GM12891 (cell line): Measurements from ENCODE around the gene NR2C2.

Source experiments
- POLR2AphosphoS5 ChIP-seq: IDR thresholded peaks from 2 replicates; pipeline ENCODE4 v1.6.1; 2011; ENCODE audit warnings: low read depth, low read length, control low read depth
- SPI1 ChIP-seq: IDR thresholded peaks from 2 replicates; pipeline ENCODE4 v1.6.1; 2011; ENCODE audit warnings: low read depth, low read length, control low read depth

DNA sequence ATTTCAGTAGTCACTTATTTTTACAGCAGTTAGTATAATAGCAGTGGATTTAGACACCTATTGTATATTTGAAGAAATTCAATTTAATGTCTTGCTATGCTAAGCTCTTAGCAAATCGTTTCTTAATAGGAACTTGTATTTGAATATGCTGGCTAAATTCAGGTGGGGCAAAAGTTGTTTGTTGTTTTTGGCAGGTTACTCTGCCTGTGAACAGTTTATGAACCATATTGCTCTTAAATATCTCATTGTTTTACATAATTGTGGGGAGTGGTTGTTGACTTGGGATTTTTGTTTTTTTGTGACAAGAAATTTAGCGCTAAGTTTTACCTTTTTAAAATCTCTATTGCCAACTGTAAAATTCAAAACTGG lies 43.4 kb downstream of the NR2C2 start:
- TF ChIP-seq POLR2AphosphoS5 (no peak), SPI1 (no peak)
